ENCODE results near the gene ARHGAP6. TPM values are rescaled to one million over a fixed set of nuclear protein-coding genes. Genes with fewer than 3 reads are reported as not detected.
A peak's percentile ranks its signal among the peaks of the same experiment; 100 is the strongest.

The ARHGAP6 gene
- total and polyA plus RNA-seq, 4 donors, result 6.0 to 18.2 (median 12.3) TPM

DNA sequence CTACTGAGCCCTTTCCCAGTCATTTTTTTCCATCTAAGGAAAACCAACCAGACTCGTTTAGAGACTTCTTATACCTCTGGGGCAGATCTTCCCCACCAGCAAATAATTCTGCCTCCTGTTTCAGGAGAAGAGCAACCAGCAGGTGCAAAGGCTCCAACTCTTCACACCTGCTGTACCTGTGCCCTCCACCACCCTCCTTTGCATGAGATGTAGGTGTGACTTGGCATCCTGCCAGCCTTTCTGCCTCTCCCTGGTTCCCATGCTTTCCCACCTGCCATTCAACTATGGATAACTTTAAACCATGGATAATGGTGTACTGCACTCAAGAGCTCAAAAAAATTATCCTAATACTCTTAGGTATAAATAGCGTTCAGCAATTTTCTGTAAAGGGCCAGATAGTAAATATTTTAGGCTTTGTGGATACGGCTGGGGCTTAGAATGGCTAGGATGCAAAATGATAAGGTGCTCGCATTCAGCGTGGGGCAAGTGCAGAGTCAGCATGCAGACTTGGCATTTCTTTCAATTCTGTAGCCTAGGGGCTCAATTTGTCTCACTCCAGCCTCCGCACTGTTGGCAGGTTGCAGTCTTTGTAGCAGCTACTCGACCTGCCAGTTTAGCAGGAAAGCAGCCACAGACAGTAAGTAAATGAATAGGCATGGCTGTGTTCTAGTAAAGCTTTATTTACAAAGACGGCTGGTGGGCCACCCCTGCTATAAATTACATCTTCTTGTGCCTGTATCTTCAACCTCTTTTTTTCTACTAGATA is 474.8 kb downstream of the ARHGAP6 start:
- 56 to 86% methylated on average over 8 of the region's 8 CpGs for whole genome bisulfite sequencing, 2 donors
- H3K36me3 ChIP-seq (ENCODE audit: control insufficient read depth in 4 of 4, insufficient read depth in 4 of 4, low read length in 4 of 4), result peaks cover 0 to 5% (median 1%) of the 10 kb centered on the region in 4 donors
- TF ChIP-seq CTCF (IDR thresholded peaks at IDR 0.05; ENCODE audit: control extremely low read depth, extremely low read depth), result no peak
- H3K9me3 ChIP-seq (ENCODE audit: control insufficient read depth in 4 of 4, insufficient read depth in 3 of 4, low read length in 3 of 4), result peaks cover 0 to 3% (median 0%) of the 10 kb centered on the region in 4 donors
- ATAC-seq (ENCODE audit: insufficient read depth, low FRiP score), result no peak
- no peaks in the 10 kb centered on the region for H3K4me1 ChIP-seq (ENCODE audit: control insufficient read depth in 5 of 5, insufficient read depth in 5 of 5, low read length in 5 of 5)
- peaks cover 0 to 22% (median 18%) of the 10 kb centered on the region in 3 donors for H3K27me3 ChIP-seq (ENCODE audit: control insufficient read depth in 3 of 3, insufficient read depth in 3 of 3, low read length in 2 of 3)
- DNase-seq, result peak in 1 of 3 donors; percentile 22
- H3K4me3 ChIP-seq, result no peak overlapping the region
- no peak overlapping the region for H3K9ac ChIP-seq (ENCODE audit: insufficient read depth in 1 of 2, low read length in 2 of 2)
- H3K27ac ChIP-seq (ENCODE audit: low read depth in 1 of 2, low read length in 1 of 2), result no peak overlapping the region

GRCh38 chrX:11189097-11189496 is 476.6 kb downstream of the ARHGAP6 start:
- H3K4me1 ChIP-seq (ENCODE audit: control insufficient read depth in 5 of 5, insufficient read depth in 5 of 5, low read length in 5 of 5), result no peaks in the 10 kb centered on the region
- WGBS, 2 donors, result 95 to 100% methylated on average over 1 of the region's 1 CpG
- H3K4me3 ChIP-seq, result no peak overlapping the region
- DNase-seq (no peak), ATAC-seq (ENCODE audit: insufficient read depth, low FRiP score) (no peak)
- H3K27ac ChIP-seq (ENCODE audit: low read depth in 1 of 2, low read length in 1 of 2), result no peak overlapping the region
- peaks cover 0 to 3% (median 0%) of the 10 kb centered on the region in 4 donors for H3K9me3 ChIP-seq (ENCODE audit: control insufficient read depth in 4 of 4, insufficient read depth in 3 of 4, low read length in 3 of 4)
- H3K9ac ChIP-seq (ENCODE audit: insufficient read depth in 1 of 2, low read length in 2 of 2), result no peak overlapping the region
- H3K36me3 ChIP-seq (ENCODE audit: control insufficient read depth in 4 of 4, insufficient read depth in 4 of 4, low read length in 4 of 4), result peaks cover 0 to 5% (median 1%) of the 10 kb centered on the region in 4 donors
- peaks cover 0 to 27% (median 22%) of the 10 kb centered on the region in 3 donors for H3K27me3 ChIP-seq (ENCODE audit: control insufficient read depth in 3 of 3, insufficient read depth in 3 of 3, low read length in 2 of 3)
- TF ChIP-seq CTCF (IDR thresholded peaks at IDR 0.05; ENCODE audit: control extremely low read depth, extremely low read depth), result no peak

- no peak overlapping the region for H3K9ac ChIP-seq (ENCODE audit: insufficient read depth in 1 of 2, low read length in 2 of 2)
- ATAC-seq (ENCODE audit: insufficient read depth, low FRiP score) (no peak), DNase-seq (no peak)
- no peak overlapping the region for H3K4me3 ChIP-seq
- no peak overlapping the region for H3K27ac ChIP-seq (ENCODE audit: low read depth in 1 of 2, low read length in 1 of 2)
- peaks cover 0 to 8% (median 1%) of the 10 kb centered on the region in 4 donors for H3K36me3 ChIP-seq (ENCODE audit: control insufficient read depth in 4 of 4, insufficient read depth in 4 of 4, low read length in 4 of 4)
- peaks cover 0 to 3% (median 0%) of the 10 kb centered on the region in 4 donors for H3K9me3 ChIP-seq (ENCODE audit: control insufficient read depth in 4 of 4, insufficient read depth in 3 of 4, low read length in 3 of 4)
- no peaks in the 10 kb centered on the region for H3K4me1 ChIP-seq (ENCODE audit: control insufficient read depth in 5 of 5, insufficient read depth in 5 of 5, low read length in 5 of 5)
- 73 to 91% methylated on average over 7 of the region's 7 CpGs for WGBS, 2 donors
- H3K27me3 ChIP-seq (ENCODE audit: control insufficient read depth in 3 of 3, insufficient read depth in 3 of 3, low read length in 2 of 3), result peaks cover 0 to 27% (median 22%) of the 10 kb centered on the region in 3 donors
- TF ChIP-seq CTCF (IDR thresholded peaks at IDR 0.05; ENCODE audit: control extremely low read depth, extremely low read depth), result no peak
These were observed 477.1 kb downstream of the ARHGAP6 start for GRCh38 chrX:11188664-11189063.

Measured in lung (tissue), 12 donors.